CD4-positive, alpha-beta T cell treated with Interleukin-17A for 1 hour (primary cell): ENCODE results near the gene DNAAF2.
"Not testable (repeated sequence)": the region's sequence is repeated elsewhere in the genome, so short reads cannot be mapped to it uniquely, and the experiment has no call there.

Experiments
- DNase-seq: peaks from one replicate; pipeline ENCODE4 v3.0.0-alpha.2; 2020

DNAAF2 gene

GRCh38 chr14:49634547-49635334 is at the start of gene DNAAF2:
Gene DNAAF2, minus strand, starts transcription at chr14:49635244. Its CDS starts 95 bp downstream, at chr14:49635149.
- peak; percentile 84 for DNase-seq

- no peak for DNase-seq
These were observed 44.2 kb upstream of the DNAAF2 start for GRCh38 chr14:49679271-49679670.

- DNase-seq = no peak
These were observed 42.6 kb upstream of the DNAAF2 start for GRCh38 chr14:49677643-49678042.

GRCh38 chr14:49673586-49673985 is 38.5 kb upstream of the DNAAF2 start:
- DNase-seq = no peak

GRCh38 chr14:49670475-49670874 is 35.4 kb upstream of the DNAAF2 start:
- no peak for DNase-seq

GRCh38 chr14:49659526-49660455 is 24.7 kb upstream of the DNAAF2 start:
- DNase-seq = no peak

- not testable (repeated sequence) for DNase-seq
These were observed 22.5 kb upstream of the DNAAF2 start for GRCh38 chr14:49657500-49657899.

GRCh38 chr14:49654511-49654910 is 19.5 kb upstream of the DNAAF2 start:
- no peak for DNase-seq

- no peak for DNase-seq
These were observed 18.5 kb upstream of the DNAAF2 start for GRCh38 chr14:49653508-49653907.

- no peak for DNase-seq
These were observed 7.1 kb upstream of the DNAAF2 start for GRCh38 chr14:49642163-49642562.

GRCh38 chr14:49641697-49642129 is 6.7 kb upstream of the DNAAF2 start:
- no peak for DNase-seq

GRCh38 chr14:49640540-49641417 is 5.7 kb upstream of the DNAAF2 start:
- no peak for DNase-seq

GRCh38 chr14:49637534-49638078 is 2.6 kb upstream of the DNAAF2 start:
- DNase-seq = no peak

- DNase-seq = no peak
These were observed 1.8 kb upstream of the DNAAF2 start for GRCh38 chr14:49636866-49637265.

- DNase-seq = peak; percentile 95
These were observed 1.2 kb downstream of the DNAAF2 start for GRCh38 chr14:49633640-49634546.

GRCh38 chr14:49623941-49624839 is 10.9 kb downstream of the DNAAF2 start:
- DNase-seq = peak; percentile 76

GRCh38 chr14:49623387-49623786 is 11.7 kb downstream of the DNAAF2 start:
- no peak for DNase-seq

- DNase-seq = no peak
These were observed 12.9 kb downstream of the DNAAF2 start for GRCh38 chr14:49622022-49622607.

- no peak for DNase-seq
These were observed 13.7 kb downstream of the DNAAF2 start for GRCh38 chr14:49621114-49621881.
